ENCODE measurements around the gene TCF23. TPM values are rescaled to one million over a fixed set of nuclear protein-coding genes. Genes with fewer than 3 reads are reported as not detected.
A peak's percentile ranks its signal among the peaks of the same experiment; 100 is the strongest.

The TCF23 gene
- total and polyA plus RNA-seq, 2 of the 8 experiments (the other 6 are each of a cell fraction or from before 2014, with no cell fraction given), result 0.02 TPM; not detected in 1

DNA sequence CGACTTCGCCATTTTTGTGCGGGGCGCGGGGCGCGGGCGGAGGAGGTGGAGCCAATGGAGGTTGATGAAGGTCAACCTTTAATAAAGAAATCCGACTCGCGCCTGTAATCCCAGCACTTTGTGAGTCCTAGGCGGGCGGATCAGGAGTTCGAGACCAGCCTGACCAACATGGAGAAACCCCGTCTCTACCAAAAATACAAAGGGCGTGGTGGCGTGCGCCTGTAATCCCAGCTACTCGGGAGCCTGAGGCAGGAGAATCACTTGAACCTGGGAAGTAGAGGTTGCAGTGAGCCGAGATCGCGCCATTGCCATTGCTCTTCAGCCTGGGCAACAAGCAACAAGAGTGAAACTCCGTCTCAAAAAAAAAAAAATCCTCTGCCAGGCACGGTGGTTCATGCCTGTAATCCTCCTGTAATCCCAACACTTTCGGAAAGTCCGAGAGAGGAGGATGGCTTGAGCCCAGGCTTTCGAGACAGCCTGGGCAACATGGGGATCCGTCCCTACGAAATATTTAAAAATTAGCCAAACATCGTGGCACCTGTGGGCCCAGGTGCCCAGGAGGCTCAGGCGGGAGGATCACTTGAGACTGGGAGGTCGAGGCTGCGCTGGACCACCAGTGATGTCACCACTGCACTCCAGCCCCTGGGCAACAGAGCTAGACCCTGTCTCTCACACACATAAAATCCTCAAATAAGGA is 13.9 kb upstream of the TCF23 start (continued):
- TF ChIP-seq YY1 (IDR thresholded peaks at IDR 0.05; ENCODE audit: low read depth, low read length) (peak; percentile 99), SRF (IDR thresholded peaks at IDR 0.05; ENCODE audit: low read depth, low read length) (no peak)
- TF ChIP-seq, protein P1, sequence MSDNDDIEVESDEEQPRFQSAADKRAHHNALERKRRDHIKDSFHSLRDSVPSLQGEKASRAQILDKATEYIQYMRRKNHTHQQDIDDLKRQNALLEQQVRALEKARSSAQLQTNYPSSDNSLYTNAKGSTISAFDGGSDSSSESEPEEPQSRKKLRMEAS (IDR thresholded peaks at IDR 0.05), result no peak
